BE2C (cell line): ENCODE results near the gene ROBO1.
"Not testable (repeated sequence)": the region's sequence is repeated elsewhere in the genome, so short reads cannot be mapped to it uniquely, and the experiment has no call there.

Experiments used
- DNase-seq: peaks from one replicate; pipeline ENCODE4 v3.0.0-alpha.2; 2020
- H3K27me3 ChIP-seq: fragments of 250-450 bp; sonication (Bioruptor Pico); 2 replicates; pipeline ENCODE4 v1.5.1; 2020; ENCODE audit warnings: mild to moderate bottlenecking
- H3K36me3 ChIP-seq: fragments of 250-450 bp; sonication (Bioruptor Pico); 2 replicates; pipeline ENCODE4 v1.5.1; 2020; ENCODE audit warnings: mild to moderate bottlenecking
- H3K4me1 ChIP-seq: fragments of 250-450 bp; sonication (Bioruptor Pico); 2 replicates; pipeline ENCODE4 v1.5.1; 2020
- H3K4me3 ChIP-seq: 2 replicates; pipeline ENCODE4 v1.5.1; 2011; ENCODE audit warnings: low read depth, low read length
- H3K9me3 ChIP-seq: fragments of 250-450 bp; sonication (Bioruptor Pico); 2 replicates; pipeline ENCODE4 v1.5.1; 2020
- CTCF ChIP-seq: IDR thresholded peaks from 2 replicates; pipeline ENCODE4 v1.5.1; 2012; ENCODE audit warnings: mild to moderate bottlenecking, low read depth, low read length

ROBO1 gene

GRCh38 chr3:79521221-79521848 is 246.5 kb downstream of the ROBO1 start:
- TF ChIP-seq CTCF: peak; percentile 63
- Histone ChIP-seq H3K9me3 (no peaks in the 10 kb centered on the region), H3K36me3 (no peaks in the 10 kb centered on the region), H3K4me3 (peak overlapping the region; percentile 17), H3K4me1 (peaks cover 4% of the 10 kb centered on the region), H3K27me3 (no peaks in the 10 kb centered on the region)
- DNase-seq: peak; percentile 21

- Histone ChIP-seq H3K36me3 (no peaks in the 10 kb centered on the region), H3K4me1 (peaks cover 10% of the 10 kb centered on the region), H3K9me3 (no peaks in the 10 kb centered on the region), H3K27me3 (no peaks in the 10 kb centered on the region), H3K4me3 (no peak overlapping the region)
- DNase-seq: peak; percentile 43
- TF ChIP-seq CTCF: peak; percentile 94
Measured at GRCh38 chr3:79517766-79518413, 249.9 kb downstream of the ROBO1 start.

- no peak for DNase-seq
- no peaks in the 10 kb centered on the region for H3K27me3 ChIP-seq
- no peak for TF ChIP-seq CTCF
- no peak overlapping the region for H3K4me3 ChIP-seq
- H3K36me3 ChIP-seq: no peaks in the 10 kb centered on the region
- H3K4me1 ChIP-seq: peaks cover 10% of the 10 kb centered on the region
- H3K9me3 ChIP-seq: no peaks in the 10 kb centered on the region
Measured at GRCh38 chr3:79516795-79517194, 251.0 kb downstream of the ROBO1 start.

GRCh38 chr3:79515072-79515471 is 252.7 kb downstream of the ROBO1 start:
- Histone ChIP-seq H3K9me3 (no peaks in the 10 kb centered on the region), H3K4me3 (0 out of 2 replicates have a peak overlapping the region, but pooled peaks have one; percentile 1), H3K4me1 (peaks cover 10% of the 10 kb centered on the region), H3K27me3 (no peaks in the 10 kb centered on the region), H3K36me3 (no peaks in the 10 kb centered on the region)
- TF ChIP-seq CTCF: no peak
- DNase-seq: peak; percentile 77

- DNase-seq: no peak
- no peak for TF ChIP-seq CTCF
- H3K9me3 ChIP-seq: no peaks in the 10 kb centered on the region
- H3K36me3 ChIP-seq: no peaks in the 10 kb centered on the region
- no peak overlapping the region for H3K4me3 ChIP-seq
- no peaks in the 10 kb centered on the region for H3K27me3 ChIP-seq
- peaks cover 10% of the 10 kb centered on the region for H3K4me1 ChIP-seq
Measured at GRCh38 chr3:79514069-79514468, 253.7 kb downstream of the ROBO1 start.

- no peak for TF ChIP-seq CTCF
- DNase-seq: no peak
- no peaks in the 10 kb centered on the region for H3K36me3 ChIP-seq
- H3K4me3 ChIP-seq: no peak overlapping the region
- no peaks in the 10 kb centered on the region for H3K9me3 ChIP-seq
- H3K27me3 ChIP-seq: no peaks in the 10 kb centered on the region
- no peaks in the 10 kb centered on the region for H3K4me1 ChIP-seq
Measured at GRCh38 chr3:79506751-79507150, 261.0 kb downstream of the ROBO1 start.

- not testable (repeated sequence) for H3K4me3 ChIP-seq, H3K27me3 ChIP-seq, H3K9me3 ChIP-seq, DNase-seq, H3K4me1 ChIP-seq, H3K36me3 ChIP-seq
Measured at GRCh38 chr3:79502216-79502681, 265.5 kb downstream of the ROBO1 start.
